Measurements from ENCODE around the gene KIR2DL1.
"Not testable (repeated sequence)": the region's sequence is repeated elsewhere in the genome, so short reads cannot be mapped to it uniquely, and the experiment has no call there.

Gene KIR2DL1

DNA sequence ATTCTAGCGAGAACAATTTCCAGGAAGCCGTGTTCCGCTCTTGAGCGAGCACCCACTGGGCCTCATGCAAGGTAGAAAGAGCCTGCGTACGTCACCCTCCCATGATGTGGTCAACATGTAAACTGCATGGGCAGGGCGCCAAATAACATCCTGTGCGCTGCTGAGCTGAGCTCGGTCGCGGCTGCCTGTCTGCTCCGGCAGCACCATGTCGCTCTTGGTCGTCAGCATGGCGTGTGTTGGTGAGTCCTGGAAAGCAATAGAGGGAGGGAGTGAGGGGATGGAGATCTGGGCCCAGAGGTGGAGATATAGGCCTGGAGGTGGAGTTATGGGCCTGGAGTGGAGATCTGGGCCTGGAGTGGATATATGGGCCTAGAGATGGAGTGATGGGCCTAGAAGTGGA lies at the start of gene KIR2DL1:
Gene KIR2DL1, plus strand, starts transcription at position 148 of the 400 bp plus-strand sequence. Its CDS starts 58 bp downstream, at position 206.
- DNase-seq = not testable (repeated sequence)

DNA sequence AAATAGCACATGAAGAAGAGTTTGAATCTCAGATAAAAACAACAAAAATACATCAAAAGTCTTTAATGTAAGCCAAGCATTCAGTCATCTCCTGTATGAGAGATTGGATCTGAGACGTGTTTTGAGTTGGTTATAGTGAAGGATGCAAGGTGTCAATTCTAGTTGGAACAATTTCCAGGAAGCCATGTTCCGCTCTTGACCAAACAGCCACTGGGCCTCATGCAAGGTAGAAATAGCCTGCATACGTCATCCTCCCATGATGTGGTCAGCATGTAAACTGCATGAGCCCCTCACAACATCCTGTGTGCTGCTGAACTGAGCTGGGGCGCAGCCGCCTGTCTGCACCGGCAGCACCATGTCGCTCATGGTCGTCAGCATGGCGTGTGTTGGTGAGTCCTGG lies 45.5 kb upstream of the KIR2DL1 start, which contains the start of gene KIR3DL3:
Gene KIR3DL3, plus strand, starts transcription at position 301 of the 400 bp plus-strand sequence. Its CDS starts 55 bp downstream, at position 356.
- DNase-seq = no peak

DNA sequence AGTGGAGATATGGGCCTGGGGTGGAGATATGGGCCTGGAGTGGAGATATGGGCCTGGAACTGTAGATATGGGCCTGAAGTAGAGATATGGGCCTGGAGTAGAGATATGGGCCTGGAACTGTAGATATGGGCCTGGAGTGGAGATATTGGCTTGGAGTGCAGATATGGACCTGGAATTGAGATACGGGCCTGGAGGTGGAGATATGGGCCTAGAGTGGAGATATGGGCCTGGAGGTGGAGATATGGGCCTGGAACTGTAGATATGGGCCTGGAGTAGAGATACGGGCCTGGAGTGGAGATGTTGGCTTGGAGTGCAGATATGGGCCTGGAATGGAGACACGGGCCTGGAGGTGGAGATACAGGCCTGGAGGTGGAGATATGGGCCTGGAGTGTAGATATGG lies 44.9 kb upstream of the KIR2DL1 start:
- DNase-seq = no peak

DNA sequence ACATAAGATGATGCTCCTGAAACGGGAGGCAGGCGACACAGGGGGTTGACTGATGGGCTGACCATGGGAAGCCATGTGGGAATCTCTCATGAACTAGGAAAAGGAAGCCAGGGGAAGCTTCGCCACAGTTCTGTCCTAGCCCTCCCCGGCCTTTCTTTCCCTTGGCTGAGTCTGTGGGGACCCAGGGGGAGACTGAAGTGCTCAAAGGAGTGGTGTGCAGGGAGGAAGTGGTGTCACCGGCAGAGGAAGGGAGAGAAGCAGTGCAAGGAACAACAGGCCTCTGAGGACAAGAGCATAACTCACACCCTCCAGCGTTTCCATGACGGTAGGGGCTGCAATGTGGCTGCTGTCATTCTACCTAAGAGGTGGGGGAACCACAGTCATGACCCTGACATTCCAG lies 44.3 kb upstream of the KIR2DL1 start:
- DNase-seq = no peak

DNA sequence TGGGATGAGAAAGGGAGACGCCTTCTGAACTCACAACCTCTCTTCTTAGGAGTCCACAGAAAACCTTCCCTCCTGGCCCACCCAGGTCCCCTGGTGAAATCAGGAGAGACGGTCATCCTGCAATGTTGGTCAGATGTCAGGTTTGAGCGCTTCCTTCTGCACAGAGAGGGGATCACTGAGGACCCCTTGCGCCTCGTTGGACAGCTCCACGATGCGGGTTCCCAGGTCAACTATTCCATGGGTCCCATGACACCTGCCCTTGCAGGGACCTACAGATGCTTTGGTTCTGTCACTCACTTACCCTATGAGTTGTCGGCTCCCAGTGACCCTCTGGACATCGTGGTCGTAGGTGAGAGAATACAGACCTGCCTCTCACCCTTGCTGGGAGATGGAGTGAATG lies 42.0 kb upstream of the KIR2DL1 start:
- no peak for DNase-seq

DNA sequence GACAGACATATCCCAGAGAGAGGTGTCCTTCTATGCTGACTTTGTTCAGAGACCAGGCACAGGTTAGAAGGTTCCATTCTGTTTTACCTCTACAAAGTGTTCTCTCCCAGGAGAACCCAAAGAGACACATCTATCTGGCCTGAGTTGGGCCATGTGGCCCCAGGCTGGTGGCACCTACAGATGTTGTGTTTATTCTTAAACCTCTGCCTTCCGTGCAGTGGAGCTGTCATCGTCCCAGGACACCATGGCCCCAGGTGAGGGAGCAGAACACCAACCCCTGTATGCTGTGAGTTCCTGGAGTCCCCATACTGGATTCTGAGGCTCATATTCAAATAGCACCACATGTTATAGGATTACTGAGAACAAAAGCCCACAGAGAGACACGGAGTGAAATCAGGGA lies 41.4 kb upstream of the KIR2DL1 start:
- DNase-seq = no peak

DNA sequence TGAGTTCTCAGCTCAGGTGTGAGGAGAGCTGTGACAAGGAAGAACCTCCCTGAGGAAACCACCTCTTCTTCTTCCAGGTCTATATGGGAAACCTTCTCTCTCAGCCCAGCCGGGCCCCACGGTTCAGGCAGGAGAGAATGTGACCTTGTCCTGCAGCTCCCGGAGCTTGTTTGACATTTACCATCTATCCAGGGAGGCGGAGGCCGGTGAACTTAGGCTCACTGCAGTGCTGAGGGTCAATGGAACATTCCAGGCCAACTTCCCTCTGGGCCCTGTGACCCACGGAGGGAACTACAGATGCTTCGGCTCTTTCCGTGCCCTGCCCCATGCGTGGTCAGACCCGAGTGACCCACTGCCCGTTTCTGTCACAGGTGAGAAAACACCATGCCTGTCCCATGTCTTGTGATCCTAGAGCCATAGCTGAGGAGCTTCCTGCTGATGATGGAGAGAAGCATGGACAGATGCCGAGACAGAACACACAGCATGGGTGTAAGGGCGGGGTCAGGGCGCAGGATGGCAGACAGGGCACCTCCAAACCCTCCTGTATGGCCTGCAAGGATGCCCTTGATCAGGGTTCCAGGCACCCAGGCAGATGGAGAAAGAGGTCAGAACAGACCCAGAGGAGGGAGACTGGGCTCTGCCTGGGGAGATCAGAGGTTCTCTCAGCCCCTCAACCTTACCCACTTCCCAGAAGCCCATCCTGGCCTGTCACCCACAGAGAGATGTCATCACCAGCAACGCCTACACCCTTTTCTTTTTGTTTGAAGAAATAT lies 40.0 kb upstream of the KIR2DL1 start:
- DNase-seq = no peak

DNA sequence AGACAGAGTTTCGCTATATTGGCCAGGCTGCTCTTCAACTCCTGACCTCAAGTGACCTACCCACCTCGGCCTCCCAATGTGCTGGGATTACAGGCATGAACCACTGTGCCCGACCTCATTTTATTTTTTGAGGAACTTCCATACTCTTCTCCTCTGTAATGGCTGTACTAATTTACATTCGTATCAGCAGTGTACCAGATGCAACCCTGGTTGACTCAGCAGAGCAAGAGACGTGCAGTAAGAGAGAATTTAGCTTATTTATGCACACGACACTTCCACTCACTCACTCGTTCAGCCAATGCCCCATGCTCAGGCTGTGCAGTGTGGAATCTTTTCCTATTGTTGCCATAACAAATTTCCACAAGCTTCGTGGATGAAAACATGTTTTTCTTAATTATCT lies 38.4 kb upstream of the KIR2DL1 start:
- DNase-seq = no peak

DNA sequence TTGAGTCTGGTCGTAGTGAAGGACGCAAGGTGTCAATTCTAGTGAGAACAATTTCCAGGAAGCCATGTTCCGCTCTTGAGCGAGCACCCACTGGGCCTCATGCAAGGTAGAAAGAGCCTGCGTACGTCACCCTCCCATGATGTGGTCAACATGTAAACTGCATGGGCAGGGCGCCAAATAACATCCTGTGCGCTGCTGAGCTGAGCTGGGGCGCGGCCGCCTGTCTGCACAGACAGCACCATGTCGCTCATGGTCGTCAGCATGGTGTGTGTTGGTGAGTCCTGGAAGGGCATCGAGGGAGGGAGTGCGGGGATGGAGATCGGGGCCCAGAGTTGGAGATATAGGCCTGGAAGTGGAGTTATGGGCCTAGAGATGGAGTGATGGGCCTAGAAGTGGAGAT lies 31.3 kb upstream of the KIR2DL1 start, which contains the start of gene KIR2DL3:
Gene KIR2DL3, plus strand, starts transcription at position 208 of the 400 bp plus-strand sequence. Its CDS starts 33 bp downstream, at position 241.
- DNase-seq = not testable (repeated sequence)

DNA sequence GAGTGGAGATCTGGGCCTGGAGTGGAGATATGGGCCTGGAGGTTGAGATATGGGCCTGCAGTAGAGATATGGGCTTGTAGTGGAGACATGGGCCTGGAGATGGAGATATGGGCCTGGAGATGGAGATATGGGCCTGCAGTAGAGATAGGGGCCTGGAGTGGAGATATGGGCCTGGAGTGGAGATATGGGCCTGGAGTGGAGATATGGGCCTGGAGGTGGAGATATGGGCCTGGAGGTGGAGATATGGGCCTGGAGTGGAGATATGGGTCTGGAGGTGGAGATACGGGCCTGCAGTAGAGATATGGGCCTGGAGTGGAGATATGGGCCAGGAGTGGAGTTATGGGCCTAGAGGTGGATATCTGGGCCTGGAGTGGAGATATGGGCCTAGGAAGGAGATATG lies 30.9 kb upstream of the KIR2DL1 start:
- DNase-seq = no peak

DNA sequence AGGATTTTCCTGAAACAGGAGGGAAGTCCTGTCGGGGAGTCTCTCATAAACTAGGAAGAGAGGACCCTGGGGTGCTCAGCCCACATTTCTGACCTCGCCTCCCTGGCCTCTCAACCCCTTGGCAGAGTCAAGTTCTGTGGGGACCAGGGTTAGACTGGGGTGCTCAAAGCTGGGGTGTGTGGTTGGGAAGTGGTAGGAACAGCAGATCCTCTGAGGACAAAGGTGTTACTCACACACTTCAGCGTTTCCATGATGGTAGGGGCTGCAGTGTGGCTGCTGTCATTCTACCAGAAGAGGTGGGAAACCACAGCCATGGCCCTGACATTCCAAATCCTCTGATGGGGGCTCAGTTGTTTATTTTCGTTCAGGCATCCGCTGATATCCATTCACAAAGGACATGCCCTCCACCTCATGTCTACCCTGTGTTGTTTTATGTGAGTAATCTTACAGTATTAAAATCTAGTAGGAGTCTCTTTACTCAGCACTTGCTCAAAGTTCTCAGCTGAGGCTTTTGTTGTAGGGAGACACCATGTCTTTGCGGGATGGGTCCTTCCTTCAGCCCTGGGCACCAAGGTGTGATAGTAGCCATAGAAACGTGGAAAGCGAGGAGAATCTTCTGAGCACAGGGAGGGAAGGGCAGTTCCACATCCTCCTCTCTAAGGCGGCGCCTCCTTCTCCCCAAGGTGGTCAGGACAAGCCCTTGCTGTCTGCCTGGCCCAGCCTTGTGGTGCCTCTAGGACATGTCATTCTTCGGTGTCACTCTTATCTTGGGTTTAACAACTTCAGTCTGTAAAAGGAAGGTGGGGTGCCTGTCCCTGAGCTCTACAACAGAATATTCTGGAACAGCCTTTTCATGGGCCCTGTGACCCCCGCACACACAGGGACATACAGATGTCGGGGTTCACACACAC lies 29.8 kb upstream of the KIR2DL1 start:
- DNase-seq = no peak

DNA sequence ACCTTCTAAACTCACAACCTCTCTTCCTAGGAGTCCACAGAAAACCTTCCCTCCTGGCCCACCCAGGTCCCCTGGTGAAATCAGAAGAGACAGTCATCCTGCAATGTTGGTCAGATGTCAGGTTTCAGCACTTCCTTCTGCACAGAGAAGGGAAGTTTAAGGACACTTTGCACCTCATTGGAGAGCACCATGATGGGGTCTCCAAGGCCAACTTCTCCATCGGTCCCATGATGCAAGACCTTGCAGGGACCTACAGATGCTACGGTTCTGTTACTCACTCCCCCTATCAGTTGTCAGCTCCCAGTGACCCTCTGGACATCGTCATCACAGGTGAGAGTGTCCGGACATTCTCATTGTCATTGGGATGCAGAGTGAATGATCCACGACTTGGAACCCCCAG lies 27.6 kb upstream of the KIR2DL1 start:
- not testable (repeated sequence) for DNase-seq

DNA sequence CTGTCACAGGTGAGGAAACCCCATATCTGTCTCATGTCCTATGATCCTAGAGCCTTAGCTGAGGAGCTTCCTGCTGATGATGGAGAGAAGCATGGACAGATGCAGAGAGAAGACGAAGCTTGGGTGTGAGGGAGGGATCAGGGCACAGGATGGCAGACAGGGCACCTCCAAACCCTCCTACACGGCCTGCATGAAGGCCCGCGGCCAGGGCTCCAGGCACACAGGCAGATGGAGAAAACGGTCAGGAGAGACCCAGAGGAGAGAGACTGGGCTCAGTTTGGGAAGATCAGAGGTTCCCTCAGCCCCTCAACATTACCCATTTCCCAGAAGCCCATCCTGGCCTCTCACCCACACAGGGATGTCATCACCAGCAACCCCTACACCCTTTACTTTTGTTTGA lies 25.5 kb upstream of the KIR2DL1 start:
- DNase-seq = not testable (repeated sequence)

DNA sequence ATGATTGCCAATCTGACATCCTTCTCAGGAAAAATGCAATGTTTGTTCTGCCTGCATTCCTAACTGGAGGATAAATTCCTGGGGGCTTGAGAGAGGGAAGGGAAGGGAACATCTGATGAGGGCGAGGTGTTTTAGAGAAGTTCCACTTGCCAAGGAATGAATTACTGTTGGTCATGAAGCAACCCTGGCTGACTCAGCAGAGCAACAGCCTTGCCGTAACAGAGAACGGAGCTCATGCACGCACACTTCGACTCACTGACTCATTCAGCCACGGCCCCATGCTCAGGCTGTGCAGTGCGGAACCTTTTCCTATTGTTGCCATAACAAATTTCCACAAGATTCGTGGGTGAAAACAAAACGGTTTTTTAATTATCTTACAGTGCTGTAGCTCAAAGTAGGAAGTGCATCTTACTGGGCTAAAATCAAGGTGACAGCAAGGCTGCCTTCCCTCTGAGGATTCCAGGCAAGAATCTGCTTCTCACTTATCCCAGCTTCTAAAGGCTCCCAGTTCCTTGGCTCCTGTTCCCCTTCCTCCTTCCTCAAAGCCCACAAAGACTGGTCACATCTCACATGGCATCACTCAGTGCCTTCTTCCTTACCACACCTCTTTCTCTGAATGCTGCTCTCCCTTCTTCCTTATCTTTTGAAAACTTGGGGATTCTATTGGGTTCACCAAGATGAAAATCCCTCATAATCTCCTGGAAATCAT lies 21.8 kb upstream of the KIR2DL1 start:
- not testable (repeated sequence) for DNase-seq

DNA sequence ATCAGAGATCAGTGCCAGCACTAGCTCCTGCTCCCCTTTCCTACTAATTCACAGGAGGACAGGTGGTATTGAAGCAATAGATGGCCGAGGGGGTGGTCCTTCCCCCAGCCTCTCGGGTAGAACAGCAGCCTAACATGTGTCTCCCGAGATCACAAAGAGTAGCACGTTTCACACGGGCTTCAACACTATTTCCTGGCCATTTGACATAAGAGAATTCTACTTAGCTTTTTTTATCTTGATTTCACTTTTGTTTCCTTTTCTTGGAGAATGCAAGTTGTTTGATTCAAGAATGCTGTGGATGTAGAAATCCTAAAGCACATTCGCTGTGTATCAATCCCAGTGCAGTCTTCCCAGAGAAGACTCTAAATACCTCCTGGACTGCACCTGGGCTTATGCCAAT lies 19.3 kb upstream of the KIR2DL1 start:
- DNase-seq = not testable (repeated sequence)

DNA sequence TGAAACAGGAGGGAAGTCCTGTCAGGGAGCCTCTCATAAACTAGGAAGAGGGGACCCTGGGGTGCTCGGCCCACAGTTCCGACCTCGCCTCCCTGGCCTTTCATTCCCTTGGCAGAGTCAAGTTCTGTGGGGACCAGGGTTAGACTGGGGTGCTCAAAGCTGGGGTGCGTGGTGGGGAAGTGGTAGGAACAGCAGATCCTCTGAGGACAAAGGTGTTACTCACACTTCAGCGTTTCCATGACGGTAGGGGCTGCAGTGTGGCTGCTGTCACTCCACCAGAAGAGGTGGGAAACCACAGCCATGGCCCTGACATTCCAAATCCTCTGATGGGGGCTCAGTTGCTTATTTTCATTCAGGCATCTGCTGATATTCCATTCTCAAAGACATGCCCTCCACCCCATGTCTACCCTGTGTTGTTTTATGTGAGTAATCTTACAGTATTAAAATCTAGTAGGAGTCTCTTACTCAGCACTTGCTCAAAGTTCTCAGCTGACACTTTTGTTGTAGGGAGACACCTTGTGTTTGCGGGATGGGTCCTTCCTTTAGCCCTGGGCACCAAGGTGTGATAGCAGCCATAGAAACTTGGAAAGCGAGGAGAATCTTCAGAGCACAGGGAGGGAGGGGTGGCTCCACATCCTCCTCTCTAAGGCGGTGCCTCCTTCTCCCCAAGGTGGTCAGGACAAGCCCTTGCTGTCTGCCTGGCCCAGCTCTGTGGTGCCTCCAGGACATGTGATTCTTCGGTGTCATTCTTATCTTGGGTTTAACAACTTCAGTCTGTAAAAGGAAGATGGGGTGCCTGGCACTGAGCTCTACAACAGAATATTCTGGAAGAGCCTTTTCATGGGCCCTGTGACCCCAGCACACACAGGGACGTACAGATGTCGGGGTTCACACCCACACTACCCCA lies 13.1 kb upstream of the KIR2DL1 start:
- DNase-seq = not testable (repeated sequence)

DNA sequence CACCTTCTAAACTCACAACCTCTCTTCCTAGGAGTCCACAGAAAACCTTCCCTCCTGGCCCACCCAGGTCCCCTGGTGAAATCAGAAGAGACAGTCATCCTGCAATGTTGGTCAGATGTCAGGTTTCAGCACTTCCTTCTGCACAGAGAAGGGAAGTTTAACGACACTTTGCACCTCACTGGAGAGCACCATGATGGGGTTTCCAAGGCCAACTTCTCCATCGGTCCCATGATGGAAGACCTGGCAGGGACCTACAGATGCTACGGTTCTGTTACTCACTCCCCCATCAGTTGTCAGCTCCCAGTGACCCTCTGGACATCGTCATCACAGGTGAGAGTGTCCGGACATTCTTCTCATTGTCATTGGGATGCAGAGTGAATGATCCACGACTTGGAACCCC lies 11.0 kb upstream of the KIR2DL1 start:
- DNase-seq = not testable (repeated sequence)

DNA sequence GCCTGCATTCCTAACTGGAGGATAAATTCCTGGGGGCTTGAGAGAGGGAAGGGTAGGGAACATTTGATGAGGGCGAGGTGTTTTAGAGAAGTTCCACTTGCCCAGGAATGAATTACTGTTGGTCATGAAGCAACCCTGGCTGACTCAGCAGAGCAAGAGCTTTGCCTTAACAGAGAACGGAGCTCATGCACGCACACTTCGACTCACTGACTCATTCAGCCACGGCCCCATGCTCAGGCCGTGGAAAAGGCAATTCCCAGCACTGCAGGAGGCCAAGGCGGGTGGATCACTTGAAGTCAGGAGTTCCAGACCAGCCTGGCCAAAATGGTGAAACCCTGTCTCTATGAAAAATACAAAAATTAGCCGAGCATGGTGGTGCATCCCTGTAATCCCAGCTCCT lies 5.4 kb upstream of the KIR2DL1 start:
- not testable (repeated sequence) for DNase-seq

DNA sequence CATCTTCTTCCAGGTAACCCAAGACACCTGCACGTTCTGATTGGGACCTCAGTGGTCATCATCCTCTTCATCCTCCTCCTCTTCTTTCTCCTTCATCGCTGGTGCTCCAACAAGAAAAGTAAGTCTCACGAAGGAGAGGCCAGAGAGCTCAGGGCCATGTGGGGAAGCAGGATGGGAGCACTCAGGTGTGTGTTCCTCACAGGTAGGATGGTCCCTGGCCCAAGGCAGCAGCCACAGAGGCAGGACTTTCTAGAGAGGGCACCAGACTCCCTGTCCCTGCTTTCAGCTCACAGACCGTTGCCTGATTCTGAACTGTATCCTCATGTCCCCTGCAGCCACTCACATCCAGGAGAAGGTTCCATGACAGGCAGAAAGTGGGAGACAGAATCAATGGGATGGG lies 3.1 kb upstream of the KIR2DL1 start:
- DNase-seq = not testable (repeated sequence)

DNA sequence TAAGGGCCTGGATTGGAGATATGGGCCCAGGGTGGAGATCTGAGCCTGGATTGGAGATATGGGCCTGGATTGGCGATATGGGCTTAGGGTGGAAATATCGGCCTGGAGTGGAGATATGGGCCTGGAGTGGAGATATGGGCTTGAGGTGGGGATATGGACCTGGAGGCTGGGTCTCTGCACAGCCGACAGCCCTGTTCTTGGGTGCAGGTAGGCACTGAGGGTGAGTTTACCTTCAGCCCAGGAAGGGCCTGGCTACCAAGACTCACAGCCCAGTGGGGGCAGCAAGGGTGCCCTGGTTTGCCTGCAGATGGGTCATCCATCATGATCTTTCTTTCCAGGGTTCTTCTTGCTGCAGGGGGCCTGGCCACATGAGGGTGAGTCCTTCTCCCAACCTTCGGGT lies 918 bp downstream of the KIR2DL1 start:
- not testable (repeated sequence) for DNase-seq

DNA sequence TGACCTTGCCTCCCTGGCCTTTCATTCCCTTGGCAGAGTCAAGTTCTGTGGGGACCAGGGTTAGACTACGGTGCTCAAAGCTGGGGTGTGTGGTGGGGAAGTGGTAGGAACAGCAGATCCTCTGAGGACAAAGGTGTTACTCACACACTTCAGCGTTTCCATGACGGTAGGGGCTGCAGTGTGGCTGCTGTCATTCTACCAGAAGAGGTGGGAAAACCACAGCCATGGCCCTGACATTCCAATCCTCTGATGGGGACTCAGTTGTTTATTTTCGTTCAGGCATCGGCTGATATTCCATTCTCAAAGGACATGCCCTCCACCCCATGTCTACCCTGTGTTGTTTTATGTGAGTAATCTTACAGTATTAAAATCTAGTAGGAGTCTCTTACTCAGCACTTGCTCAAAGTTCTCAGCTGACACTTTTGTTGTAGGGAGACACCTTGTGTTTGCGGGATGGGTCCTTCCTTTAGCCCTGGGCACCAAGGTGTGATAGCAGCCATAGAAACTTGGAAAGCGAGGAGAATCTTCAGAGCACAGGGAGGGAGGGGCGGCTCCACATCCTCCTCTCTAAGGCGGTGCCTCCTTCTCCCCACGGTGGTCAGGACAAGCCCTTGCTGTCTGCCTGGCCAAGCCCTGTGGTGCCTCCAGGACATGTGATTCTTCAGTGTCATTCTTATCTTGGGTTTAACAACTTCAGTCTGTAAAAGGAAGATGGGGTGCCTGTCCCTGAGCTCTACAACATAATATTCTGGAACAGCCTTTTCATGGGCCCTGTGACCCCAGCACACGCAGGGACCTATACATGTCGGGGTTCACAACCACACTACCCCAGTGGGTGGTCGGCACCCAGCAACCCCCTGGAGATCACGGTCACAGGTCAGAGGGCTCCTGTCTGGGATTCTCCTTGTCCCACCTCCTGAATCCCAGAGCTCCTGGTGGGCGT lies 1.7 kb downstream of the KIR2DL1 start:
- DNase-seq = not testable (repeated sequence)

Measured in 8988T (cell line).